Neural cell (in vitro differentiated cells): ENCODE data around the gene FARSA. TPM values are rescaled to one million over a fixed set of nuclear protein-coding genes. Genes with fewer than 3 reads are reported as not detected.
"Not testable (repeated sequence)": the region's sequence is repeated elsewhere in the genome, so short reads cannot be mapped to it uniquely, and the experiment has no call there.

Experiments used
- H2AFZ ChIP-seq: fragments of 200-600, 300-800 bp; sonication (generic), shearing (Covaris generic); 2 replicates; pipeline ENCODE4 v1.6.0; 2014; ENCODE audit warnings: low read depth, mild to moderate bottlenecking, antibody characterized with exemption, low read length, moderate library complexity
- H3F3A ChIP-seq: fragments of 200-600 bp; shearing (Covaris generic); 2 replicates; pipeline ENCODE4 v1.6.1; 2016; ENCODE audit warnings: mild to moderate bottlenecking, moderate library complexity, mixed read lengths, antibody characterized with exemption, low read length; ENCODE audit not compliant: insufficient read depth, poor library complexity, severe bottlenecking
- H3K27ac ChIP-seq: fragments of 200-600, 300-800 bp; sonication (generic), shearing (Covaris generic); 2 replicates; pipeline ENCODE4 v1.5.1; 2014; ENCODE audit warnings: mild to moderate bottlenecking, low read length, moderate library complexity
- H3K27me3 ChIP-seq: fragments of 300-800, 200-600 bp; sonication (generic), shearing (Covaris generic); 2 replicates; pipeline ENCODE4 v1.6.0; 2014; ENCODE audit warnings: mild to moderate bottlenecking, low read depth, low read length, moderate library complexity; ENCODE audit not compliant: insufficient read depth
- H3K36me3 ChIP-seq: fragments of 300-800, 200-600 bp; sonication (generic), shearing (Covaris generic); 2 replicates; pipeline ENCODE4 v1.5.1; 2014; ENCODE audit warnings: mild to moderate bottlenecking, antibody characterized with exemption, low read length, moderate library complexity; ENCODE audit not compliant: insufficient read depth
- H3K4me2 ChIP-seq: fragments of 300-800, 200-600 bp; sonication (generic), shearing (Covaris generic); 2 replicates; pipeline ENCODE4 v1.6.0; 2014; ENCODE audit warnings: mild to moderate bottlenecking, low read length
- H3K4me3 ChIP-seq: fragments of 300-800, 200-600 bp; sonication (generic), shearing (Covaris generic); 2 replicates; pipeline ENCODE4 v1.5.1; 2014; ENCODE audit warnings: mild to moderate bottlenecking, low read length, moderate library complexity
- H3K79me2 ChIP-seq: fragments of 200-600 bp; shearing (Covaris generic); replicated peaks from 2 replicates; pipeline ENCODE4 v1.6.0; 2014; ENCODE audit warnings: mild to moderate bottlenecking, low read length, moderate library complexity; ENCODE audit not compliant: insufficient read depth
- H3K9ac ChIP-seq: fragments of 300-800, 200-600 bp; sonication (generic), shearing (Covaris generic); 2 replicates; pipeline ENCODE4 v1.6.1; 2016; ENCODE audit warnings: mild to moderate bottlenecking, low read length, mixed read lengths
- H3K9me2 ChIP-seq: fragments of 200-600 bp; shearing (Covaris generic); 2 replicates; pipeline ENCODE4 v1.6.1; 2016; ENCODE audit warnings: mild to moderate bottlenecking, low read length, mixed read lengths; ENCODE audit not compliant: insufficient read depth
- H3K9me3 ChIP-seq: fragments of 200-600, 300-800 bp; sonication (generic), shearing (Covaris generic); 2 replicates; pipeline ENCODE4 v1.6.1; 2016; ENCODE audit warnings: mild to moderate bottlenecking, mixed run types, low read length, moderate library complexity, mixed read lengths
- H4K20me1 ChIP-seq: fragments of 200-600 bp; shearing (Covaris generic); 2 replicates; pipeline ENCODE4 v1.6.1; 2016; ENCODE audit warnings: mild to moderate bottlenecking, mixed run types; ENCODE audit not compliant: insufficient read depth
- EP300 ChIP-seq: fragments of 450-650 bp; conservative IDR thresholded peaks from 2 replicates; pipeline ENCODE4 v1.6.1; 2014; ENCODE audit warnings: antibody characterized with exemption, mild to moderate bottlenecking, moderate library complexity; ENCODE audit not compliant: poor library complexity, severe bottlenecking
- EZH2 ChIP-seq: fragments of 200-600, 300-800 bp; shearing (Covaris generic), sonication (generic); IDR thresholded peaks from 2 replicates; pipeline ENCODE4 v1.6.1; 2014; ENCODE audit warnings: antibody characterized with exemption, low read length, borderline replicate concordance, mild to moderate bottlenecking; ENCODE audit not compliant: insufficient read depth, poor library complexity, severe bottlenecking
- MXI1 ChIP-seq: fragments of 450-650 bp; conservative IDR thresholded peaks from 2 replicates; pipeline ENCODE4 v1.6.1; 2014; ENCODE audit warnings: antibody characterized with exemption, mild to moderate bottlenecking; ENCODE audit not compliant: poor library complexity, severe bottlenecking
- POLR2AphosphoS5 ChIP-seq: IDR thresholded peaks from 2 replicates; pipeline ENCODE4 v1.6.1; 2012
- RAD21 ChIP-seq: fragments of 450-650 bp; conservative IDR thresholded peaks from 2 replicates; pipeline ENCODE4 v1.6.1; 2014; ENCODE audit warnings: antibody characterized with exemption, mild to moderate bottlenecking, moderate library complexity
- SMC3 ChIP-seq: fragments of 450-650 bp; conservative IDR thresholded peaks from 2 replicates; pipeline ENCODE4 v1.6.1; 2014; ENCODE audit warnings: antibody characterized with exemption, mild to moderate bottlenecking, moderate library complexity; ENCODE audit not compliant: poor library complexity
- TAF1 ChIP-seq: IDR thresholded peaks from 2 replicates; pipeline ENCODE4 v1.6.1; 2012; ENCODE audit warnings: low read depth
- polyA plus RNA-seq: library from polyadenylated mRNA; depleted of rRNA; stranded (reverse); fragments of >200 nt; gene quantifications from 2 replicates; pipeline ENCODE4 v1.2.3, GENCODE V29; 2014
- TF ChIP-seq, protein P1 (sequence below): IDR thresholded peaks from 2 replicates; pipeline ENCODE4 v1.6.1; 2012; ENCODE audit warnings: borderline replicate concordance
- TF ChIP-seq, protein P2 (sequence below): fragments of 450-650 bp; IDR thresholded peaks from 2 replicates; pipeline ENCODE4 v1.5.1; 2014; ENCODE audit warnings: antibody characterized with exemption, mild to moderate bottlenecking, moderate library complexity; ENCODE audit not compliant: poor library complexity, severe bottlenecking

The FARSA gene
- polyA plus RNA-seq, 1 donor from 2014 or later, result 47.6 TPM

DNA sequence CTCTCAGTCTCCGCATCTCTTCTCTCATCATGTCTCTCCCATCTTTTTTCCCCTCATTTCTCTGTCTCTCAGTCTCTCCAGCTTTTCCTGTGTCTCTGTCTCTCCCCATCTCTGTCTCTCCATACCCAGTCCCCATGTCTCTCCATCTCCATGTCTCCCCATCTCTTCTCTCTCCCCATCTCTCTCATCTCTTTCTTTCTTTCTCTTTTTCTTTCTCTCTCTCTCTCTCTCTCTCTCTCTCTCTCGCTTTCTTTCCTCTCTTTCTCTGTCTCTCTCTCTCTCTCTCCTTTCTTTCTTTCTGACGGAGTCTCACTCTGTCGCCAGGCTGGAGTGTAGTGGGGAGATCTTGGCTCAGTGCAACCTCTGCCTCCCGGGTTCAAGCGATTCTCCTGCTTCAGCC is 49.1 kb upstream of the FARSA start:
- Histone ChIP-seq H3F3A (no peaks in the 10 kb centered on the region), H3K27me3 (peaks cover 11% of the 10 kb centered on the region), H3K4me2 (no peak overlapping the region), H3K36me3 (no peaks in the 10 kb centered on the region), H3K79me2 (no peaks in the 10 kb centered on the region), H3K9me2 (no peaks in the 10 kb centered on the region), H3K4me3 (no peak overlapping the region), H2AFZ (no peak overlapping the region), H3K9me3 (no peaks in the 10 kb centered on the region), H4K20me1 (no peaks in the 10 kb centered on the region), H3K9ac (peak overlapping the region; percentile 48), H3K27ac (no peak overlapping the region)
- TF ChIP-seq EP300 (no peak), TAF1 (no peak), RAD21 (no peak), POLR2AphosphoS5 (no peak), EZH2 (no peak), MXI1 (no peak), SMC3 (no peak)
- TF ChIP-seq, protein P1, sequence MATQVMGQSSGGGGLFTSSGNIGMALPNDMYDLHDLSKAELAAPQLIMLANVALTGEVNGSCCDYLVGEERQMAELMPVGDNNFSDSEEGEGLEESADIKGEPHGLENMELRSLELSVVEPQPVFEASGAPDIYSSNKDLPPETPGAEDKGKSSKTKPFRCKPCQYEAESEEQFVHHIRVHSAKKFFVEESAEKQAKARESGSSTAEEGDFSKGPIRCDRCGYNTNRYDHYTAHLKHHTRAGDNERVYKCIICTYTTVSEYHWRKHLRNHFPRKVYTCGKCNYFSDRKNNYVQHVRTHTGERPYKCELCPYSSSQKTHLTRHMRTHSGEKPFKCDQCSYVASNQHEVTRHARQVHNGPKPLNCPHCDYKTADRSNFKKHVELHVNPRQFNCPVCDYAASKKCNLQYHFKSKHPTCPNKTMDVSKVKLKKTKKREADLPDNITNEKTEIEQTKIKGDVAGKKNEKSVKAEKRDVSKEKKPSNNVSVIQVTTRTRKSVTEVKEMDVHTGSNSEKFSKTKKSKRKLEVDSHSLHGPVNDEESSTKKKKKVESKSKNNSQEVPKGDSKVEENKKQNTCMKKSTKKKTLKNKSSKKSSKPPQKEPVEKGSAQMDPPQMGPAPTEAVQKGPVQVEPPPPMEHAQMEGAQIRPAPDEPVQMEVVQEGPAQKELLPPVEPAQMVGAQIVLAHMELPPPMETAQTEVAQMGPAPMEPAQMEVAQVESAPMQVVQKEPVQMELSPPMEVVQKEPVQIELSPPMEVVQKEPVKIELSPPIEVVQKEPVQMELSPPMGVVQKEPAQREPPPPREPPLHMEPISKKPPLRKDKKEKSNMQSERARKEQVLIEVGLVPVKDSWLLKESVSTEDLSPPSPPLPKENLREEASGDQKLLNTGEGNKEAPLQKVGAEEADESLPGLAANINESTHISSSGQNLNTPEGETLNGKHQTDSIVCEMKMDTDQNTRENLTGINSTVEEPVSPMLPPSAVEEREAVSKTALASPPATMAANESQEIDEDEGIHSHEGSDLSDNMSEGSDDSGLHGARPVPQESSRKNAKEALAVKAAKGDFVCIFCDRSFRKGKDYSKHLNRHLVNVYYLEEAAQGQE, result no peak
- TF ChIP-seq, protein P2, sequence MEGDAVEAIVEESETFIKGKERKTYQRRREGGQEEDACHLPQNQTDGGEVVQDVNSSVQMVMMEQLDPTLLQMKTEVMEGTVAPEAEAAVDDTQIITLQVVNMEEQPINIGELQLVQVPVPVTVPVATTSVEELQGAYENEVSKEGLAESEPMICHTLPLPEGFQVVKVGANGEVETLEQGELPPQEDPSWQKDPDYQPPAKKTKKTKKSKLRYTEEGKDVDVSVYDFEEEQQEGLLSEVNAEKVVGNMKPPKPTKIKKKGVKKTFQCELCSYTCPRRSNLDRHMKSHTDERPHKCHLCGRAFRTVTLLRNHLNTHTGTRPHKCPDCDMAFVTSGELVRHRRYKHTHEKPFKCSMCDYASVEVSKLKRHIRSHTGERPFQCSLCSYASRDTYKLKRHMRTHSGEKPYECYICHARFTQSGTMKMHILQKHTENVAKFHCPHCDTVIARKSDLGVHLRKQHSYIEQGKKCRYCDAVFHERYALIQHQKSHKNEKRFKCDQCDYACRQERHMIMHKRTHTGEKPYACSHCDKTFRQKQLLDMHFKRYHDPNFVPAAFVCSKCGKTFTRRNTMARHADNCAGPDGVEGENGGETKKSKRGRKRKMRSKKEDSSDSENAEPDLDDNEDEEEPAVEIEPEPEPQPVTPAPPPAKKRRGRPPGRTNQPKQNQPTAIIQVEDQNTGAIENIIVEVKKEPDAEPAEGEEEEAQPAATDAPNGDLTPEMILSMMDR, result no peak

DNA sequence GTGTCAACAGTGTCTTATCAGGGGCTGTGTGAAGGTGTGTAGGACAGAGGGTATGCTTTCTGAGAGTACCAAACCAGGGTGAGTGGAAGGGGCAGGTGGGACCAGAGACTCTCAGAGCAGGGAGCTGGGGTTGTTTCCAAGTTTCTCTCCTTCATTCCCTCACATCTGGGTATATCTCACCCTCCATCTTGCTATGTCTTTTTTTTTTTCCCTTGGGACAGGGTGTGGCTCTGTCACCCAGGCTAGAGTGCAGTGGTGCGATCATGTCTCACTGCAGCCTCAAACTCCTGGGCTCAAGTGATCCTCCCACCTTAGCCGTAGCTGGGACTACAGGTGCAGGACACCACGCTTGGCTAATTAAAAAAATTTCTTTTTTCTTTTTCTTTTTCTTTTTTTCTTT is 46.5 kb upstream of the FARSA start:
- no peaks in the 10 kb centered on the region for H4K20me1 ChIP-seq
- H3K9me2 ChIP-seq, result no peaks in the 10 kb centered on the region
- H3K9me3 ChIP-seq, result no peaks in the 10 kb centered on the region
- no peak overlapping the region for H3K9ac ChIP-seq
- H3K27me3 ChIP-seq, result peaks cover 11% of the 10 kb centered on the region
- H3K79me2 ChIP-seq, result no peaks in the 10 kb centered on the region
- H3F3A ChIP-seq, result no peaks in the 10 kb centered on the region
- TF ChIP-seq SMC3 (no peak), EP300 (no peak), TAF1 (no peak), RAD21 (no peak), EZH2 (no peak), POLR2AphosphoS5 (no peak), MXI1 (no peak)
- TF ChIP-seq, protein P1, result no peak
- TF ChIP-seq, protein P2, result no peak
- no peak overlapping the region for H3K4me3 ChIP-seq
- H2AFZ ChIP-seq, result no peak overlapping the region
- H3K4me2 ChIP-seq, result no peak overlapping the region
- H3K36me3 ChIP-seq, result no peaks in the 10 kb centered on the region
- H3K27ac ChIP-seq, result no peak overlapping the region

DNA sequence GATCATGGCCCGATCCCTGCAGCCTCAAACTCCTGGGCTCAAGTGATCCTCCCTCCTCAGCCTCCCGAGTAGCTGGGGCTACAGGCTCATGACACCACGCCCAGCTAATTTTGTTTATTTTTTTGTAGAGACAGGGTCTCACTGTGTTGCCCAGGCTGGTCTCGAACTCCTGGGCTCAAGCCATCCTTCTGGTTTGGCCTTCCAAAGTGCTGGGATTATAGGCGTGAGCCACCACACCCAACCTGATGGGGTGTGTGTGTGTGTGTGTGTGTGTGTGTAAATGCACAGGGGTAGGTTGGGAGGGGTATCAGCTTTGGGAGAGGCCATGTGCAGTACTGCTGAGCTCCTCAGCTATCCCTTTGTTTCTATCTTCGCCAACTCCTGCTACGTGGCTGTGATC is 42.6 kb upstream of the FARSA start:
- not testable (repeated sequence) for H2AFZ ChIP-seq

More for the DNA sequence above, 42.6 kb upstream of the FARSA start:
- not testable (repeated sequence) for H3K27ac ChIP-seq, H3K9me3 ChIP-seq, H3K79me2 ChIP-seq, H3K4me2 ChIP-seq, H3K9me2 ChIP-seq, H3K27me3 ChIP-seq, H3F3A ChIP-seq, H3K4me3 ChIP-seq, H3K9ac ChIP-seq, H4K20me1 ChIP-seq, H3K36me3 ChIP-seq
